ENCODE data around the gene ELL3. TPM values are rescaled to one million over a fixed set of nuclear protein-coding genes. Genes with fewer than 3 reads are reported as not detected.

ELL3 gene
- total RNA-seq, 2 experiments from 2014 or later = 1.4 to 2.4 TPM

- no peaks in the 10 kb centered on the region for H3K27me3 Mint-ChIP-seq
- peak overlapping the region; percentile 21 for H3K27ac Mint-ChIP-seq
- peaks cover 68% of the 10 kb centered on the region for H3K36me3 Mint-ChIP-seq
- peaks cover 61% of the 10 kb centered on the region for H3K4me1 Mint-ChIP-seq
- peaks cover 3% of the 10 kb centered on the region for H3K9me3 Mint-ChIP-seq
- DNase-seq = no peak
- H3K4me3 Mint-ChIP-seq = no peak overlapping the region
These were observed 19.8 kb upstream of the ELL3 start for GRCh38 chr15:43796566-43796965.

GRCh38 chr15:43795997-43796396, 19.2 kb upstream of the ELL3 start:
- Mint-ChIP-seq H3K27me3 (no peaks in the 10 kb centered on the region), H3K4me3 (no peak overlapping the region), H3K27ac (peak overlapping the region; percentile 21), H3K4me1 (peaks cover 58% of the 10 kb centered on the region), H3K36me3 (peaks cover 62% of the 10 kb centered on the region), H3K9me3 (peaks cover 3% of the 10 kb centered on the region)
- no peak for DNase-seq

GRCh38 chr15:43795197-43795596, 18.4 kb upstream of the ELL3 start:
- peaks cover 2% of the 10 kb centered on the region for H3K9me3 Mint-ChIP-seq
- H3K27me3 Mint-ChIP-seq = no peaks in the 10 kb centered on the region
- no peak for DNase-seq
- H3K4me3 Mint-ChIP-seq = no peak overlapping the region
- H3K4me1 Mint-ChIP-seq = peaks cover 57% of the 10 kb centered on the region
- no peak overlapping the region for H3K27ac Mint-ChIP-seq
- H3K36me3 Mint-ChIP-seq = peaks cover 54% of the 10 kb centered on the region

- no peak for DNase-seq
- peaks cover 53% of the 10 kb centered on the region for H3K4me1 Mint-ChIP-seq
- peak overlapping the region; percentile 97 for H3K4me3 Mint-ChIP-seq
- H3K9me3 Mint-ChIP-seq = no peaks in the 10 kb centered on the region
- H3K27ac Mint-ChIP-seq = peak overlapping the region; percentile 99
- H3K27me3 Mint-ChIP-seq = no peaks in the 10 kb centered on the region
- H3K36me3 Mint-ChIP-seq = peaks cover 47% of the 10 kb centered on the region
These were observed 17.7 kb upstream of the ELL3 start for GRCh38 chr15:43794269-43795037.

- peaks cover 48% of the 10 kb centered on the region for H3K4me1 Mint-ChIP-seq
These were observed 16.9 kb upstream of the ELL3 start for GRCh38 chr15:43793647-43794046.

GRCh38 chr15:43792761-43793476, 16.2 kb upstream of the ELL3 start:
- Mint-ChIP-seq H3K27me3 (no peaks in the 10 kb centered on the region), H3K27ac (peak overlapping the region; percentile 99), H3K4me3 (peak overlapping the region; percentile 97), H3K9me3 (no peaks in the 10 kb centered on the region), H3K36me3 (peaks cover 36% of the 10 kb centered on the region), H3K4me1 (peaks cover 42% of the 10 kb centered on the region)
- peak; percentile 45 for DNase-seq

More at GRCh38 chr15:43793647-43794046, 16.9 kb upstream of the ELL3 start:
- peaks cover 40% of the 10 kb centered on the region for H3K36me3 Mint-ChIP-seq
- H3K4me3 Mint-ChIP-seq = peak overlapping the region; percentile 97
- H3K27me3 Mint-ChIP-seq = no peaks in the 10 kb centered on the region
- DNase-seq = no peak
- no peaks in the 10 kb centered on the region for H3K9me3 Mint-ChIP-seq
- H3K27ac Mint-ChIP-seq = peak overlapping the region; percentile 99

- peak within 1 kb of the TSS; percentile 99 for H3K27ac Mint-ChIP-seq
- DNase-seq = peak; percentile 99
- H3K27me3 Mint-ChIP-seq = no peaks in the 10 kb centered on the region
- H3K36me3 Mint-ChIP-seq = peaks cover 36% of the 10 kb centered on the region
- H3K9me3 Mint-ChIP-seq = no peaks in the 10 kb centered on the region
- peaks cover 37% of the 10 kb centered on the region for H3K4me1 Mint-ChIP-seq
- peak within 1 kb of the TSS; percentile 97 for H3K4me3 Mint-ChIP-seq
These were observed 15.4 kb upstream of the ELL3 start, which contains the start of gene SERF2 for GRCh38 chr15:43791993-43792760. TSS of gene SERF2 (plus strand) at chr15:43792320. CDS start at chr15:43792377, 57 bp downstream.

- DNase-seq = no peak
- Mint-ChIP-seq H3K36me3 (peaks cover 19% of the 10 kb centered on the region), H3K27me3 (no peaks in the 10 kb centered on the region), H3K9me3 (no peaks in the 10 kb centered on the region), H3K4me1 (peaks cover 20% of the 10 kb centered on the region), H3K4me3 (no peak overlapping the region), H3K27ac (no peak overlapping the region)
These were observed 12.6 kb upstream of the ELL3 start for GRCh38 chr15:43789409-43789808.

GRCh38 chr15:43779016-43779415, 2.2 kb upstream of the ELL3 start:
- H3K4me1 Mint-ChIP-seq = peaks cover 26% of the 10 kb centered on the region
- DNase-seq = no peak
- no peak overlapping the region for H3K4me3 Mint-ChIP-seq
- H3K9me3 Mint-ChIP-seq = no peaks in the 10 kb centered on the region
- no peaks in the 10 kb centered on the region for H3K27me3 Mint-ChIP-seq
- H3K36me3 Mint-ChIP-seq = no peaks in the 10 kb centered on the region
- peak overlapping the region; percentile 57 for H3K27ac Mint-ChIP-seq

- H3K4me3 Mint-ChIP-seq = peak overlapping the region; percentile 86
- peak overlapping the region; percentile 96 for H3K27ac Mint-ChIP-seq
- peak; percentile 92 for DNase-seq
- peaks cover 26% of the 10 kb centered on the region for H3K4me1 Mint-ChIP-seq
- no peaks in the 10 kb centered on the region for H3K27me3 Mint-ChIP-seq
- H3K36me3 Mint-ChIP-seq = peaks cover 5% of the 10 kb centered on the region
- H3K9me3 Mint-ChIP-seq = no peaks in the 10 kb centered on the region
These were observed 625 bp upstream of the ELL3 start for GRCh38 chr15:43777267-43777914.

GRCh38 chr15:43776101-43776717, 557 bp downstream of the ELL3 start:
- Mint-ChIP-seq H3K9me3 (no peaks in the 10 kb centered on the region), H3K27me3 (no peaks in the 10 kb centered on the region), H3K36me3 (peaks cover 9% of the 10 kb centered on the region), H3K4me1 (peaks cover 26% of the 10 kb centered on the region), H3K4me3 (peak overlapping the region; percentile 86), H3K27ac (peak overlapping the region; percentile 96)
- DNase-seq = peak; percentile 46

GRCh38 chr15:43775411-43775965, 1.3 kb downstream of the ELL3 start:
- Mint-ChIP-seq H3K9me3 (no peaks in the 10 kb centered on the region), H3K27me3 (no peaks in the 10 kb centered on the region), H3K27ac (peak overlapping the region; percentile 96), H3K36me3 (peaks cover 16% of the 10 kb centered on the region), H3K4me3 (no peak overlapping the region), H3K4me1 (peaks cover 26% of the 10 kb centered on the region)
- DNase-seq = no peak

GRCh38 chr15:43774062-43774461, 2.7 kb downstream of the ELL3 start:
- Mint-ChIP-seq H3K4me1 (peaks cover 23% of the 10 kb centered on the region), H3K27ac (peak overlapping the region; percentile 7), H3K9me3 (no peaks in the 10 kb centered on the region), H3K27me3 (no peaks in the 10 kb centered on the region), H3K36me3 (peaks cover 26% of the 10 kb centered on the region), H3K4me3 (no peak overlapping the region)
- no peak for DNase-seq

- no peak overlapping the region for H3K27ac Mint-ChIP-seq
- H3K36me3 Mint-ChIP-seq = peaks cover 29% of the 10 kb centered on the region
- no peaks in the 10 kb centered on the region for H3K27me3 Mint-ChIP-seq
- H3K4me1 Mint-ChIP-seq = peaks cover 15% of the 10 kb centered on the region
- no peaks in the 10 kb centered on the region for H3K9me3 Mint-ChIP-seq
- H3K4me3 Mint-ChIP-seq = no peak overlapping the region
- no peak for DNase-seq
These were observed 4.1 kb downstream of the ELL3 start for GRCh38 chr15:43772624-43773023.
